K562 (cell line): ENCODE results near the gene TTC39C. TPM values are rescaled to one million over a fixed set of nuclear protein-coding genes. Genes with fewer than 3 reads are reported as not detected.

Experiments
- GATAD2A ChIP-seq: fragments of 450-650 bp; IDR thresholded peaks from 2 replicates; pipeline ENCODE4 v1.6.1; 2017
- MBD2 ChIP-seq: sonication (generic); IDR thresholded peaks from 2 replicates; pipeline ENCODE4 v1.6.1; 2016; ENCODE audit warnings: low read depth, borderline replicate concordance
- NFXL1 ChIP-seq: fragments of 450-650 bp; formaldehyde crosslinking; IDR thresholded peaks from 2 replicates; pipeline ENCODE4 v1.4.0; 2021; ENCODE audit warnings: mild to moderate bottlenecking
- ZNF318 ChIP-seq, 2 experiments: fragments of 450-650 bp; IDR thresholded peaks; 2 replicates each; pipeline ENCODE4 v1.6.1; 2016; ENCODE audit warnings: mild to moderate bottlenecking in 2 of 2, borderline replicate concordance in 1 of 2, low read depth in 1 of 2, moderate library complexity in 1 of 2
- polyA plus RNA-seq, 8 experiments: library from polyadenylated mRNA; depleted of rRNA in 4 of 8; stranded (reverse) in 5 of 8; unstranded in 3 of 8; fragments of >200 nt; fragmentation: Nextera tagmentation in 2 of 8; fragmentation: Illumina TruSeq in 1 of 8; extraction: Ambion mirVana in 2 of 8; extraction: Trizol in 1 of 8; gene quantifications; 2 replicates each; pipeline versions ENCODE4 v1.2.1 to v1.2.3, GENCODE V29; 2011 to 2014; ENCODE audit warnings: inconsistent platforms in 1 of 8, missing spikeins in 1 of 8
- total RNA-seq, 7 experiments: library from RNA; depleted of rRNA in 6 of 7; stranded (reverse); fragments of >200 nt in 6 of 7; fragmentation: Illumina TruSeq in 2 of 7; extraction: Trizol in 2 of 7; gene quantifications; 2 replicates each; pipeline versions ENCODE4 v1.2.1 to v1.2.3, GENCODE V29; 2011 to 2021; ENCODE audit warnings: low replicate concordance in 1 of 7

The TTC39C gene
- total and polyA plus RNA-seq, 9 of the 15 experiments (the other 6 are each of a cell fraction or from before 2014, with no cell fraction given): 0.01 to 0.58 (median 0.18) TPM; not detected in 5

- TF ChIP-seq ZNF318 (IDR thresholded peaks at IDR 0.05; ENCODE audit: borderline replicate concordance in 1 of 2, low read depth in 1 of 2) (no peak), NFXL1 (no peak), GATAD2A (no peak), MBD2 (no peak)
Measured at GRCh38 chr18:23998018-23998417, 16.5 kb upstream of the TTC39C start (continued).
